ENCODE measurements around the gene TCAIM.

DNA sequence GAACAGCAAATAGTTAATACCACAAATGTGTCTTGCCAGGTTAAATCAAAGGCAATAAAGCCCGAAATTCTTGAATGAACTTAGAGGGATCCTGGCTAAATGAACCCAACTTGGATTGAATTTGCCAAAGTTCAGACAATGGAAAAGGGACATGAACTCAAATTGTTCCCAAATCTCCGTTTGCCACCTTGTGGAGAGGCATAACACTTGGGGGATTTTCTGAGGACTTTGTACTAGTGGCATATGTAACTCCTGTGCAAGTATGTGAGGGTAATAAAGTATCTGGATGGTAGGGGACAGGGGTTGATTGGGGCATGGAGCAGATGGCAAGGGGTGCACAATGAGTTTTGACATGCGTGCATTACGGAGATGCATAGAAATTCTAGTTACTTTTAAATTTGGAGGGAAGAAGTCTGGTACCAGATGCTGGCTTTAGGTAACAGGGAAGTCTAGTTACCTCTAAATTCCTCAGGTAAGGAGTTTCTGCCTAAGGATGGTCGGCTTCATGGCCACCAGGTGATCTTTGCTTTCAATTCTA lies 1.2 kb upstream of the TCAIM start:
- no peak for TF ChIP-seq CTCF (conservative IDR thresholded peaks at IDR 0.05; ENCODE audit: low read depth, low read length)
- no peak for TF ChIP-seq RAD21 (IDR thresholded peaks at IDR 0.05; ENCODE audit: low read length)
- TF ChIP-seq, protein P1, sequence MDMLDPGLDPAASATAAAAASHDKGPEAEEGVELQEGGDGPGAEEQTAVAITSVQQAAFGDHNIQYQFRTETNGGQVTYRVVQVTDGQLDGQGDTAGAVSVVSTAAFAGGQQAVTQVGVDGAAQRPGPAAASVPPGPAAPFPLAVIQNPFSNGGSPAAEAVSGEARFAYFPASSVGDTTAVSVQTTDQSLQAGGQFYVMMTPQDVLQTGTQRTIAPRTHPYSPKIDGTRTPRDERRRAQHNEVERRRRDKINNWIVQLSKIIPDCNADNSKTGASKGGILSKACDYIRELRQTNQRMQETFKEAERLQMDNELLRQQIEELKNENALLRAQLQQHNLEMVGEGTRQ (IDR thresholded peaks at IDR 0.05; ENCODE audit: low read depth, low read length), result no peak
- TF ChIP-seq POLR2A (IDR thresholded peaks at IDR 0.05; ENCODE audit: low read depth, low read length), result no peak
- no peak for TF ChIP-seq SMC3 (IDR thresholded peaks at IDR 0.05; ENCODE audit: low read depth, low read length)
- no peak for TF ChIP-seq CEBPB (IDR thresholded peaks at IDR 0.05; ENCODE audit: low read depth, low read length)
- no peak for TF ChIP-seq BHLHE40 (IDR thresholded peaks at IDR 0.05; ENCODE audit: low read depth, low read length)
- TF ChIP-seq FOS (IDR thresholded peaks at IDR 0.05; ENCODE audit: low read depth, low read length), result no peak
- no peak for TF ChIP-seq MXI1 (IDR thresholded peaks at IDR 0.05; ENCODE audit: borderline replicate concordance, low read depth, low read length)
- no peak for TF ChIP-seq ELK1 (IDR thresholded peaks at IDR 0.05; ENCODE audit: borderline replicate concordance, low read depth, low read length)
- TF ChIP-seq RFX5 (IDR thresholded peaks at IDR 0.05; ENCODE audit: low read depth, low read length), result no peak
